Ovary (tissue), 9 donors: ENCODE results near the gene PLEKHA7. TPM values are rescaled to one million over a fixed set of nuclear protein-coding genes. Genes with fewer than 3 reads are reported as not detected.

ENCODE experiments used
- DNase-seq, 5 donors: peaks; one replicate each; pipeline ENCODE4 v3.0.0-alpha.2; 2019 to 2020
- H3K27ac ChIP-seq, 2 donors: fragments of 200-600 bp; one replicate each; pipeline versions ENCODE4 v1.5.1 to v1.8.0; 2019 to 2022
- H3K27me3 ChIP-seq: fragments of 200-600 bp; one replicate; pipeline ENCODE4 v1.8.0; 2022
- H3K36me3 ChIP-seq: fragments of 200-600 bp; sonication (generic); one replicate; pipeline ENCODE4 v1.5.1; 2019
- H3K4me1 ChIP-seq: one replicate; pipeline ENCODE4 v1.8.1; 2013; ENCODE audit warnings: mild to moderate bottlenecking, moderate library complexity; ENCODE audit not compliant: insufficient read depth
- H3K4me3 ChIP-seq: fragments of 200-600 bp; sonication (generic); one replicate; pipeline ENCODE4 v1.5.1; 2017
- H3K9me3 ChIP-seq, 2 donors: fragments of 200-600 bp in 1 of 2; sonication (generic) in 1 of 2; one replicate each; pipeline versions ENCODE4 v1.5.1 to v1.8.1; 2013 to 2019; ENCODE audit warnings: mild to moderate bottlenecking in 1 of 2, moderate library complexity in 1 of 2
- EP300 ChIP-seq: sonication (generic); formaldehyde crosslinking; IDR thresholded peaks from one replicate; pipeline ENCODE4 v1.6.1; 2017; ENCODE audit warnings: antibody characterized with exemption
- POLR2A ChIP-seq: fragments of 450-650 bp; IDR thresholded peaks from one replicate; pipeline ENCODE4 v1.6.1; 2017; ENCODE audit warnings: antibody characterized with exemption, mild to moderate bottlenecking, moderate library complexity
- WGBS, 3 donors: extraction: QIAGEN DNeasy Blood & Tissue Kit in 1 of 3; methylation state at CpG; one replicate each; pipeline versions ENCODE4 v1.1.5 to v1.1.7; 2013 to 2017; 5-methylcytosine and 5-hydroxymethylcytosine counted together
- intact Hi-C, 4 donors: fragments of 100-400 bp; cut with DNase I; formaldehyde crosslinking; loops; one replicate each; pipeline versions ENCODE4 v1.11.0 to v1.15.1; 2022 to 2023
- polyA plus RNA-seq, 2 donors: library from polyadenylated mRNA; stranded (reverse); fragments of 200-250 nt in 1 of 2; fragments of 350-450 nt in 1 of 2; fragmentation: Illumina TruSeq in 1 of 2; extraction: RNeasy Lipid Tissue Mini Kit (QIAGEN cat#74804) in 1 of 2; gene quantifications; one replicate each; pipeline ENCODE4 v1.2.3, GENCODE V29; 2013 to 2014
- total RNA-seq, 7 donors: library from RNA; depleted of rRNA in 2 of 7; stranded (reverse); fragments of >200 nt in 2 of 7; fragmentation: NEBNext Ultra II Directional in 3 of 7; extraction: Animal tissue kit (Norgen Biotek cat#: 25700) in 3 of 7; gene quantifications; one replicate each; pipeline versions ENCODE4 v1.1.0 to v1.2.4, GENCODE V29; 2016 to 2023
- TF ChIP-seq, protein P1 (sequence below), 3 donors: fragments of 450-650 bp in 2 of 3; fragments of 200-600 bp in 1 of 3; IDR thresholded peaks; one replicate each; pipeline versions ENCODE4 v1.5.1 to v1.8.0; 2016 to 2022; ENCODE audit warnings: antibody characterized with exemption in 3 of 3, mild to moderate bottlenecking in 1 of 3
- donor health status: DM: no; HTN: no; CAD: no; lungs with moderate emphysema.
- donor health status: DM: no; HTN: no; CAD: no.
- donor health status: Bipolar disorder and iron deficiency.
- donor health status: DM: yes; HTN: yes; CAD: no.
- donor health status: DM: no; HTN: no; CAD: no.
- donor health status: DM: yes; HTN: yes; CAD: no.

PLEKHA7 gene
- total and polyA plus RNA-seq, 9 donors: 9.6 to 29.5 (median 15.9) TPM

DNA sequence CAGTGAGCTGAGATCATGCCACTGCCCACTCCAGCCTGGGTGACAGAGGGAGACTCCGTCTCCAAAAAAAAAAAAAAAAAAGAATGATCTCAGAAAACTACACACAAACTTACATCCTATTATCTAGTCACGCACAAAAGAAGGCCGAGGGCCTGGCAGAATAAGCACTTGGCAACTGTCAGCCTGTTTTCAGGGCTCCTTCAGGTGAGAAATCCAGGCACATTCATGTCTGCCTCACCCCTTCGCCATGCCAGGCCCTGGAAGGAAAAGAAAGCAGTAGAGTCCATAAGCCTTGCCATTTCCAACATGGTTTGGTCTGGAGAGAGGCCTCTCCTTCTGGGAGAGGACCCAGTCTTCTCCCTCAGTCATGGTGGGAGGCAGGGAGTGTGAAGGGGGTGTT lies 244.8 kb downstream of the PLEKHA7 start:
- Histone ChIP-seq H3K4me1 (no peaks in the 10 kb centered on the region), H3K27ac (no peak overlapping the region), H3K4me3 (no peak overlapping the region), H3K9me3 (no peaks in the 10 kb centered on the region), H3K27me3 (no peaks in the 10 kb centered on the region), H3K36me3 (no peaks in the 10 kb centered on the region)
- no peak for DNase-seq
- intact Hi-C loops: no loop called here
- TF ChIP-seq POLR2A (no peak), EP300 (no peak)
- TF ChIP-seq, protein P1, sequence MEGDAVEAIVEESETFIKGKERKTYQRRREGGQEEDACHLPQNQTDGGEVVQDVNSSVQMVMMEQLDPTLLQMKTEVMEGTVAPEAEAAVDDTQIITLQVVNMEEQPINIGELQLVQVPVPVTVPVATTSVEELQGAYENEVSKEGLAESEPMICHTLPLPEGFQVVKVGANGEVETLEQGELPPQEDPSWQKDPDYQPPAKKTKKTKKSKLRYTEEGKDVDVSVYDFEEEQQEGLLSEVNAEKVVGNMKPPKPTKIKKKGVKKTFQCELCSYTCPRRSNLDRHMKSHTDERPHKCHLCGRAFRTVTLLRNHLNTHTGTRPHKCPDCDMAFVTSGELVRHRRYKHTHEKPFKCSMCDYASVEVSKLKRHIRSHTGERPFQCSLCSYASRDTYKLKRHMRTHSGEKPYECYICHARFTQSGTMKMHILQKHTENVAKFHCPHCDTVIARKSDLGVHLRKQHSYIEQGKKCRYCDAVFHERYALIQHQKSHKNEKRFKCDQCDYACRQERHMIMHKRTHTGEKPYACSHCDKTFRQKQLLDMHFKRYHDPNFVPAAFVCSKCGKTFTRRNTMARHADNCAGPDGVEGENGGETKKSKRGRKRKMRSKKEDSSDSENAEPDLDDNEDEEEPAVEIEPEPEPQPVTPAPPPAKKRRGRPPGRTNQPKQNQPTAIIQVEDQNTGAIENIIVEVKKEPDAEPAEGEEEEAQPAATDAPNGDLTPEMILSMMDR (IDR thresholded peaks at IDR 0.05): no peak
- 92 to 95% (median 93%) methylated on average over 4 of the region's 4 CpGs for WGBS, 3 donors

DNA sequence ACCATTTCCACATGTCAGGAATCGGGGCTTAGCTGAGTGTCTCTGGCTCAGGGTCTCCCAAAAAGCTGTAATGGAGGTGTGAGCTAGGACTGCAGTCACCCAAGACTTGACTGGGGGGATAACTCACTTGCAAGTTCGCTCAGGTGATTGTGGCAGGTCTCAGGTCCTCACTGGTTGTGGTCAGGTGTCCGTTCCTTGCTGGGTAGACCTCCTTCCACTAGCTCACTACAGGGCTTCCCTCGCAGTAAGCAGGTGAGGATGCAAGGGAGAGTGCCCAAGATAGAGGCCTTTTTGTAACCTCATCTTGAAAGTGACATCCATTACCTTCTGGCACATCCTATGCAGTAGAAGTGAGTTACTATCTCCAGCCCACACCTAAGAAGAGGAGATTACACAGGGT lies 246.3 kb downstream of the PLEKHA7 start:
- 84 to 86% (median 86%) methylated on average over 4 of the region's 4 CpGs for WGBS, 3 donors
- H3K27ac ChIP-seq: no peak overlapping the region
- intact Hi-C loops: no loop called here
- no peaks in the 10 kb centered on the region for H3K27me3 ChIP-seq
- TF ChIP-seq, protein P1 (IDR thresholded peaks at IDR 0.05): no peak
- TF ChIP-seq EP300 (no peak), POLR2A (no peak)
- no peaks in the 10 kb centered on the region for H3K36me3 ChIP-seq
- H3K4me3 ChIP-seq: no peak overlapping the region
- no peaks in the 10 kb centered on the region for H3K4me1 ChIP-seq
- no peak for DNase-seq
- no peaks in the 10 kb centered on the region for H3K9me3 ChIP-seq

DNA sequence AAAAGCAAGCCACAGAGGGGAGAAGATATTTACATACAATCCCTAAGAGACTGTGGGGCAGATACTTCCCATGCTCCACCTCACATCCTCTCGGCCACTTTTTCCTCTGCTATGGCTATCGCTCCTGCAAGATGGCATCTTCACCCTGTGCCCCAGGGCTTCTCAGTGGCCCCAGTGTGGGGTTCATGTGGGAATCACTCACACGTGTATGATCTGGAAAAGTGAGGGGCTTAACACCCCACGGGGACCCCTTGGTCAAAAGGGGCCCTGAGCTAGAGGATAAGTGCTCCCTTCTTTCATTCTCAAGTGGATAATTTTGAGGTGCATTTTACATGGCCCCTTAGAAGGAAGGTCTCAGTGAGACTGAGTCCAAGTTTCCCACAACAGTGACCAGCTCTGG lies 247.1 kb downstream of the PLEKHA7 start:
- TF ChIP-seq POLR2A: no peak
- TF ChIP-seq, protein P1 (IDR thresholded peaks at IDR 0.05): no peak
- TF ChIP-seq EP300: no peak
- no peak overlapping the region for H3K27ac ChIP-seq
- H3K4me1 ChIP-seq: no peaks in the 10 kb centered on the region
- no peak for DNase-seq
- no peak overlapping the region for H3K4me3 ChIP-seq
- 76 to 86% (median 85%) methylated on average over 4 of the region's 4 CpGs for WGBS, 3 donors
- H3K9me3 ChIP-seq: no peaks in the 10 kb centered on the region
- no peaks in the 10 kb centered on the region for H3K27me3 ChIP-seq
- no peaks in the 10 kb centered on the region for H3K36me3 ChIP-seq
- intact Hi-C loops: no loop called here

DNA sequence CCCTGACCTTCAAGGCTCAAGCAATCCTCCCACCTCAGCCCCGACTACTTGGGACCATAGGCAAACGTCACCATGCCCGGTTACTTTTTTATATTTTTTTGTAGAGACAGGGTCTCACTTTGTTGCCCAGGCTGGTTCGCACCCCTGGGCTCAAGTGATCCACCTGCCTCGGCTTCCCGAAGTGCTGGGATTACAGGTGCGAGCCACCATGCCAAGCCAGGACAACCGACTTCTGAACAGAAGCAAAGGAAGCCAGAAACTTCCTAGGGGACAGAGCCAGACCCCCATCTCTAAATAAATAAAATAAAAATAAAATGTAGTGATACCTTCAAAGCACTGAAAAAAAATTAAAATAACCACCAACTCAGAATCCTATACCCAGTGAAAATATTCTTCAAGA lies 249.3 kb downstream of the PLEKHA7 start:
- intact Hi-C loops: no loop called here

More for the DNA sequence above, 249.3 kb downstream of the PLEKHA7 start:
- Histone ChIP-seq H3K9me3 (no peaks in the 10 kb centered on the region), H3K27ac (no peak overlapping the region), H3K4me3 (no peak overlapping the region), H3K36me3 (no peaks in the 10 kb centered on the region), H3K4me1 (no peaks in the 10 kb centered on the region), H3K27me3 (no peaks in the 10 kb centered on the region)
- 80 to 89% (median 80%) methylated on average over 8 of the region's 8 CpGs for WGBS, 3 donors
- no peak for DNase-seq
- TF ChIP-seq, protein P1 (IDR thresholded peaks at IDR 0.05): no peak
- TF ChIP-seq EP300: no peak
- TF ChIP-seq POLR2A: no peak
